Measurements from ENCODE around the gene RABGAP1L.

DNA sequence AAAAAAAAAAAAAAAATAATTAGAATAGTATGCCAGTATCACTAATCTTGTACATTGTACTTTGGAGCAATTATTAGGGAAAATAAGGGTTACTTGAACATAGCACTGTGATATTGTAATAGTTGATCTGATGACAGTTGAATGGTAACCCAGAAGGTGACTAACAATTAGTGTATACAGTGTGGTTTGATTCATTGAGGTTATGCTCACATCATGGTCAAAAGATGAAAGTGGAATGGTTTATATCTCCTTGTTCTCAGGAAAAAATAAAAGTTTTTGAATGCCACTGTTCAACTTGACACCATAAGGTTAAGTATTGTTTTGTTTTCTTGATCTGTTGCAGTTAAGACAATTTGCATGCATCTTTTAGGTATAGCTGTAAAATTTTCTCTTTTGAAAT is 375.5 kb downstream of the RABGAP1L start:
- no peak for TF ChIP-seq POLR2A (IDR thresholded peaks at IDR 0.05; ENCODE audit: low read length)
- no peak for TF ChIP-seq GATA1 (IDR thresholded peaks at IDR 0.05; ENCODE audit: low read depth, low read length)

All from erythroblast (primary cell).